B cell (primary cell): ENCODE data around the gene C10orf90. TPM values are rescaled to one million over a fixed set of nuclear protein-coding genes. Genes with fewer than 3 reads are reported as not detected.

Experiments used
- ATAC-seq: fragments of 200-7000 bp; cut with Tn5 transposase; one replicate; pipeline ENCODE4 v1.10.0; 2021; ENCODE audit warnings: low read depth, mild to moderate bottlenecking, moderate number of reproducible peaks, moderate library complexity
- CTCF ChIA-PET: fragments of 350-600 bp; sonication (Branson Sonifier 250); formaldehyde crosslinking; loops from one replicate; lab custom pipeline; 2021; ENCODE audit warnings: antibody characterized with exemption, inconsistent platforms; lab: Charles Lee
- POLR2A ChIA-PET: fragments of 350-600 bp; sonication (Branson Sonifier 250); formaldehyde crosslinking; loops from one replicate; lab custom pipeline; 2021; ENCODE audit warnings: antibody characterized with exemption; lab: Charles Lee
- DNase-seq: peaks from one replicate; pipeline ENCODE4 v3.0.0; 2013
- H2AFZ ChIP-seq: 2 replicates; pipeline ENCODE4 v1.6.1; 2012; ENCODE audit warnings: mild to moderate bottlenecking, low read depth, low read length; ENCODE audit not compliant: insufficient read depth, poor library complexity, severe bottlenecking
- H3K27ac ChIP-seq, 2 donors: 1 replicate in 1 of 2; 2 replicates in 1 of 2; pipeline ENCODE4 v1.5.1; 2012 to 2013; ENCODE audit warnings: low read length in 2 of 2, mild to moderate bottlenecking in 2 of 2, moderate library complexity in 1 of 2
- H3K27me3 ChIP-seq, 4 experiments: fragments of 200-600 bp in 1 of 4; sonication (generic) in 1 of 4; replicated peaks in 1 of 4; 1 replicate in 2 of 4; 2 replicates in 2 of 4; pipeline versions ENCODE4 v1.6.1 to v1.7.0; 2013 to 2016; ENCODE audit warnings: low read length in 3 of 4, mild to moderate bottlenecking in 2 of 4, mixed read lengths in 1 of 4, moderate library complexity in 1 of 4; ENCODE audit not compliant: insufficient read depth in 4 of 4, control insufficient read depth in 3 of 4; ENCODE audit errors: control extremely low read depth in 1 of 4
- H3K36me3 ChIP-seq, 2 experiments: replicated peaks in 1 of 2; 1 replicate in 1 of 2; 2 replicates in 1 of 2; pipeline versions ENCODE4 v1.6.1 to v1.7.1; 2013; ENCODE audit warnings: low read length in 1 of 2; ENCODE audit not compliant: insufficient read depth in 2 of 2, control insufficient read depth in 1 of 2; ENCODE audit errors: control extremely low read depth in 1 of 2, extremely low read depth in 1 of 2
- H3K4me1 ChIP-seq, 2 donors: fragments of 200-600 bp in 1 of 2; sonication (generic) in 1 of 2; 1 replicate in 1 of 2; 2 replicates in 1 of 2; pipeline versions ENCODE4 v1.5.1 to v1.6.1; 2013 to 2017; ENCODE audit warnings: low read length in 2 of 2; ENCODE audit not compliant: control insufficient read depth in 2 of 2, insufficient read depth in 2 of 2
- H3K4me2 ChIP-seq: replicated peaks from 2 replicates; pipeline ENCODE3; 2012; ENCODE audit warnings: mild to moderate bottlenecking, low read depth, low read length; ENCODE audit not compliant: poor library complexity, severe bottlenecking
- H3K4me3 ChIP-seq, 5 experiments: fragments of 200-600 bp in 1 of 5; sonication (generic) in 1 of 5; 1 replicate in 3 of 5; 2 replicates in 2 of 5; pipeline versions ENCODE4 v1.5.1 to v1.7.0; 2011 to 2016; ENCODE audit warnings: low read length in 4 of 5, mild to moderate bottlenecking in 4 of 5, low read depth in 2 of 5, control low read depth in 1 of 5, moderate library complexity in 1 of 5; ENCODE audit not compliant: insufficient read depth in 1 of 5; ENCODE audit errors: control extremely low read depth in 1 of 5, extremely low read depth in 1 of 5
- H3K79me2 ChIP-seq: fragments of 200-600 bp; sonication (generic); one replicate; pipeline ENCODE4 v1.6.0; 2016; ENCODE audit warnings: low read length; ENCODE audit not compliant: control insufficient read depth, insufficient read depth
- H3K9ac ChIP-seq: fragments of 200-600 bp; sonication (generic); 2 replicates; pipeline ENCODE4 v1.6.1; 2017; ENCODE audit warnings: mild to moderate bottlenecking, low read length, moderate library complexity
- H3K9me3 ChIP-seq, 3 donors: one replicate each; pipeline versions ENCODE4 v1.6.1 to v1.7.1; 2013; ENCODE audit warnings: low read length in 2 of 3; ENCODE audit not compliant: control insufficient read depth in 2 of 3, insufficient read depth in 1 of 3; ENCODE audit errors: control extremely low read depth in 1 of 3
- H4K20me1 ChIP-seq: 2 replicates; pipeline ENCODE4 v1.6.0; 2012; ENCODE audit warnings: mild to moderate bottlenecking, low read length; ENCODE audit not compliant: insufficient read depth, control insufficient read depth, poor library complexity, severe bottlenecking
- H3K27ac Mint-ChIP-seq: one replicate; pipeline ENCODE4 v1.8.0; 2021; ENCODE audit warnings: mixed read lengths
- H3K27me3 Mint-ChIP-seq: one replicate; pipeline ENCODE4 v1.8.0; 2021; ENCODE audit warnings: mixed read lengths
- H3K4me1 Mint-ChIP-seq: one replicate; pipeline ENCODE4 v1.8.0; 2021; ENCODE audit warnings: mixed read lengths
- H3K4me3 Mint-ChIP-seq: one replicate; pipeline ENCODE4 v1.8.0; 2021; ENCODE audit warnings: mixed read lengths
- H3K9me3 Mint-ChIP-seq: one replicate; pipeline ENCODE4 v1.8.0; 2022; ENCODE audit warnings: mixed read lengths; ENCODE audit not compliant: insufficient read depth
- EZH2 ChIP-seq: IDR thresholded peaks from 2 replicates; pipeline ENCODE4 v1.6.1; 2012; ENCODE audit warnings: borderline replicate concordance, low read depth, mild to moderate bottlenecking, moderate library complexity, low read length; ENCODE audit not compliant: insufficient read depth, poor library complexity, severe bottlenecking
- WGBS: methylation state at CpG from one replicate; pipeline ENCODE4 v1.1.5; 2013; ENCODE audit warnings: missing lambda C conversion rate; ENCODE audit not compliant: insufficient coverage; 5-methylcytosine and 5-hydroxymethylcytosine counted together
- intact Hi-C: fragments of 100-400 bp; cut with micrococcal nuclease; formaldehyde crosslinking; loops from one replicate; pipeline ENCODE4 v1.10.0; 2022
- polyA plus RNA-seq: library from polyadenylated mRNA; depleted of rRNA; stranded (reverse); fragments of >200 nt; gene quantifications from 2 replicates; pipeline ENCODE4 v1.2.3, GENCODE V29; 2012
- total RNA-seq, 2 donors: library from RNA; stranded (reverse); fragments of 120-200 nt in 1 of 2; gene quantifications; 1 replicate in 1 of 2; 2 replicates in 1 of 2; pipeline versions ENCODE4 v1.2.3 to v1.2.4, GENCODE V29; 2013 to 2022
- TF ChIP-seq, protein P1 (sequence below): fragments of 200-600 bp; IDR thresholded peaks from one replicate; pipeline ENCODE4 v1.8.0; 2022; ENCODE audit warnings: antibody characterized with exemption, mild to moderate bottlenecking

C10orf90 gene
- total and polyA plus RNA-seq, 2 donors (not counting 1 experiment from before 2014, with no cell fraction given), result not detected

DNA sequence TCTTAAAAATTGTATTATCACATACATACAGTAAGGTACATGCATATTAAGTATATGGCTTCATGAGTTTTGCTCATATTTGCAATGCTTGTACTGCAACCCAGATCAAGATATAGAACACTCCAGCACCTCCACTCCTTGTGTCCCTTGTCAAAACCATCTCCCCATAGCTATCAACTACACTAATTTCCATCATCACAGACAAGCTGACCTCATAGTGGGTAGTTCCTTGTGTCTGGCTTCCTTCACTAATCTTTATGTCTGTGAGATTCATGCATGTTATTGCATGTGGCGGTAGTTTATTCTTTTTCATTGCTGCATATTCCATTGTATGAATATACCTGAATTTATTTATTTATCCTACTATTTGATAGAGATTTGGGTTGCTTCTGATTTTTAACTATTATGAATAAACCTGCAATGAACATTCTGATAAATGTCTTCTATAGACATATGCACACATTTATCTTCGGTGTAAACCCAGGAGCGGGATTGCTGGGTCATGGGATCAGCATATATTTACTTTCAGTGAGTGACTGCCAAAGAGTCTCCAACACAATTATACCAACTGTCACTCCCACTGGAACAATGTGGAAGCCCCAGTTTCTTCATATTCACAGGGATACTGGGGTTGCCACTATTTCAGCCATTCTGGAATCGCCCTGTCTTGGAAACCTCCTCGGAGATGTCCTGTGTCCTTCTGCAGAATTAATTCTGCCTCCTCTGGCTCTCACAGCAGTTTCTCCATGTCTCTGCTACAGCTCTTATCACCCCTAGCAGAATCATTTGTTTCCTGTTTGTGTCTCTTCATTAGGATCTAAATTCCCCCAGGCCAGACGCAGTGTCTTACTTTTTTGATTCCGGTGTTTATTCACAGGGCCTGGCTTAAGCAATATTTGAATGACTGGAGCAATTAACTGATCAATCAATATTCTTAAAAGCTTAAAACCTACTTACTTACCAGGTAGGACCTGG, 267.5 kb downstream of the C10orf90 start:
- intact Hi-C loops, result no loop called here
- Mint-ChIP-seq H3K27me3 (peaks cover 6% of the 10 kb centered on the region), H3K4me1 (no peaks in the 10 kb centered on the region), H3K9me3 (no peaks in the 10 kb centered on the region), H3K27ac (no peak overlapping the region), H3K4me3 (no peak overlapping the region)
- TF ChIP-seq EZH2, result no peak
- TF ChIP-seq, protein P1, sequence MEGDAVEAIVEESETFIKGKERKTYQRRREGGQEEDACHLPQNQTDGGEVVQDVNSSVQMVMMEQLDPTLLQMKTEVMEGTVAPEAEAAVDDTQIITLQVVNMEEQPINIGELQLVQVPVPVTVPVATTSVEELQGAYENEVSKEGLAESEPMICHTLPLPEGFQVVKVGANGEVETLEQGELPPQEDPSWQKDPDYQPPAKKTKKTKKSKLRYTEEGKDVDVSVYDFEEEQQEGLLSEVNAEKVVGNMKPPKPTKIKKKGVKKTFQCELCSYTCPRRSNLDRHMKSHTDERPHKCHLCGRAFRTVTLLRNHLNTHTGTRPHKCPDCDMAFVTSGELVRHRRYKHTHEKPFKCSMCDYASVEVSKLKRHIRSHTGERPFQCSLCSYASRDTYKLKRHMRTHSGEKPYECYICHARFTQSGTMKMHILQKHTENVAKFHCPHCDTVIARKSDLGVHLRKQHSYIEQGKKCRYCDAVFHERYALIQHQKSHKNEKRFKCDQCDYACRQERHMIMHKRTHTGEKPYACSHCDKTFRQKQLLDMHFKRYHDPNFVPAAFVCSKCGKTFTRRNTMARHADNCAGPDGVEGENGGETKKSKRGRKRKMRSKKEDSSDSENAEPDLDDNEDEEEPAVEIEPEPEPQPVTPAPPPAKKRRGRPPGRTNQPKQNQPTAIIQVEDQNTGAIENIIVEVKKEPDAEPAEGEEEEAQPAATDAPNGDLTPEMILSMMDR, result no peak
- H3K9ac ChIP-seq, result no peak overlapping the region
- POLR2A ChIA-PET, result no interaction called here
- DNase-seq (no peak), ATAC-seq (no peak)
- H3K27me3 ChIP-seq, result no peaks in the 10 kb centered on the region
- H3K9me3 ChIP-seq, result peaks cover 0 to 5% (median 0%) of the 10 kb centered on the region in 3 donors
- no peak overlapping the region for H3K4me2 ChIP-seq
- H2AFZ ChIP-seq, result no peak overlapping the region
- no peak overlapping the region for H3K4me3 ChIP-seq
- CTCF ChIA-PET, result no interaction called here
- H3K79me2 ChIP-seq, result no peaks in the 10 kb centered on the region
- 77% methylated on average over 3 of the region's 7 CpGs for WGBS
- no peaks in the 10 kb centered on the region for H3K36me3 ChIP-seq
- no peaks in the 10 kb centered on the region for H3K4me1 ChIP-seq
- H3K27ac ChIP-seq, result no peak overlapping the region
- no peaks in the 10 kb centered on the region for H4K20me1 ChIP-seq

DNA sequence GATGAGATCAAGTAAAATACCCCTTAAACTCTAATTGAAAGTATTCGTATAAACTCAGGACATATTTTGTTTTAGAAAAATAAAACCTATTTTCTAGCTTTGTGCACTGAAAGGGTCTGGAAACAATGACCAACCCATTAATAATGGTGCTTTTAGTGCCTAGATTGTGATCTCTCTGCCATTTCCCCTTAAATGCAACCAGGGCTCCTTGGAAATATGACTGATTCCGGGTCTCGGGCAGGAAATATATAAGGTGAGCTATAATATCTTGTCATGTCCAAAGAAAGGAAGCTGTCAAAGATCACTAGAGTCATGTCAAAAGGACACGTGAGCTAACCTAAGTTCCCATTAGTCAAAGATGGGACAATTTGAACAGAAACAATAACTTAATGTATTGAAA, 269.9 kb downstream of the C10orf90 start:
- H3K4me1 ChIP-seq, result no peaks in the 10 kb centered on the region
- no peak overlapping the region for H3K9ac ChIP-seq
- no peak for DNase-seq
- H3K27me3 ChIP-seq, result no peaks in the 10 kb centered on the region
- H4K20me1 ChIP-seq, result no peaks in the 10 kb centered on the region
- peaks cover 12% of the 10 kb centered on the region for H3K27me3 Mint-ChIP-seq
- H2AFZ ChIP-seq, result no peak overlapping the region
- CTCF ChIA-PET, result no interaction called here
- POLR2A ChIA-PET, result no interaction called here
- WGBS, result no CpG with 5 or more reads among the region's 4 CpGs
- ATAC-seq, result no peak
- H3K4me3 ChIP-seq, result no peak overlapping the region
- H3K4me1 Mint-ChIP-seq, result no peaks in the 10 kb centered on the region
- H3K9me3 Mint-ChIP-seq, result no peaks in the 10 kb centered on the region
- no peaks in the 10 kb centered on the region for H3K79me2 ChIP-seq
- H3K27ac ChIP-seq, result no peak overlapping the region
- no peak overlapping the region for H3K4me3 Mint-ChIP-seq
- no peak for TF ChIP-seq EZH2
- TF ChIP-seq, protein P1, result no peak
- peaks cover 0 to 2% (median 0%) of the 10 kb centered on the region in 3 donors for H3K9me3 ChIP-seq
- H3K4me2 ChIP-seq, result no peak overlapping the region
- intact Hi-C loops, result no loop called here
- no peaks in the 10 kb centered on the region for H3K36me3 ChIP-seq
- H3K27ac Mint-ChIP-seq, result no peak overlapping the region
